ENCODE data around the gene UBAP1.
"Not testable (repeated sequence)": the region's sequence is repeated elsewhere in the genome, so short reads cannot be mapped to it uniquely, and the experiment has no call there.

Gene UBAP1

DNA sequence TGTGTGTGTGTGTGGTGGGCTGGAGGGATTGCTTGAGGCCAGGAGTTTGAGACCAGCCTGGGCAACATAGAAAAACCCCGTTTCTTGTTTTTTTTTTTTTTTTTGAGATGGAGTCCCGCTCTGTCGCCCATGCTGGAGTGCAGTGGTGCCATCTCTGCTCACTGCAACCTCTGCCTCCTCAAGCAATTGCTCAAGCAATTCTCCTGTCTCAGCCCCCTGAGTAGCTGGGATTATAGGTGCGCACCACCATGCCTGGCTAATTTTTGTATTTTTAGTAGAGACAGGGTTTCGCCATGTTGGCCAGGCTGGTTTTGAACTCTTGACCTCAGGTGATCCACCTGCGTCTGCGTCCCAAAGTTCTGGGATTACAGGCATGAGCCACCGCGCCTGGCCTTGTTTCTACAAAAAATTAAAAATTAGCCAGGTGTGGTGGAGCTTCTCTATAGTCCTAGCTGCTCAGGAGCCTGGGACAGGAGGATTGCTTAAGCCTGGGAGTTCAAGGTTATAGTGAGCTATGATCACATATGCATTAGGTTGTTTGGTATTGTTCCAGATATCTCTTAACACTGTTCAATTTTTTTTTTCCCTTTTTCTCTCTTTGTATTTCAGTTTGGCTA is 47.4 kb downstream of the UBAP1 start:
- not testable (repeated sequence) for DNase-seq

DNA sequence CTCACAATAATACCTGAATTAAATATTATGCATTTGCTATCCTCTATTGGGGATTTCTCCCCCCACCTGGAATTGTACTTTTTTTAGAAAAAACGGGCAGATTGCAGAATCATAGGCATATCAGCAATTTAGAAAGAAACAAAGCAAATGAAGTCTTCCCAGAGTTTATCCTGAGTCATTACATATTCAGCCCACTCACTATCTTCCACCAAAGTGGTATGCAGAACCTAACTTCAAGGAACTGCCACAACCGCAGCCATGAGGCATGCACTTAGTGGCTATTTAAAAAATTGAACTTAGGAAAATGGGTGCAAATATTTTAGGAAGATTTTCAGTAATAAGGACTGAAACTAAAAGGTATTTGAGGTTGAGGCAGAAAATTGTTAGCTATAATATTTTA is 48.6 kb downstream of the UBAP1 start:
- no peak for DNase-seq

DNA sequence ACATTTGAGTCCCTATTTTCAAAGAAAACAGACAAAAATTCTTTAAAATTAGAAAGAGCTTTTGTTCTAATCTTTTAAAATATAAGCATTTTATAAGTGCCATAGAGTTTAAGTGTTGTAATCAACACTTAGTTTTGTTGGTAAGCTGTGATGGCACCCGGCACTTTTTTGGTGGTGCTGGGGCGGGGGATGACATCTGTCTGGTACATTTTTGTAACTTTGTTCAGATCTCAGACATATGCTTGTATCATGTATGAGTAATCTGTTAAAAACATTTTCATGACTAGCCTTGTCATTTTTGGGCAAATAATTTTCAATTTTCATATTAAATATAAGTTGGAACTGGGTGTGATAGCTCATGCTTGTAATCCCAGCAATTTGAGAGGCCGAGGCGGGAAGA is 51.7 kb downstream of the UBAP1 start:
- no peak for DNase-seq

DNA sequence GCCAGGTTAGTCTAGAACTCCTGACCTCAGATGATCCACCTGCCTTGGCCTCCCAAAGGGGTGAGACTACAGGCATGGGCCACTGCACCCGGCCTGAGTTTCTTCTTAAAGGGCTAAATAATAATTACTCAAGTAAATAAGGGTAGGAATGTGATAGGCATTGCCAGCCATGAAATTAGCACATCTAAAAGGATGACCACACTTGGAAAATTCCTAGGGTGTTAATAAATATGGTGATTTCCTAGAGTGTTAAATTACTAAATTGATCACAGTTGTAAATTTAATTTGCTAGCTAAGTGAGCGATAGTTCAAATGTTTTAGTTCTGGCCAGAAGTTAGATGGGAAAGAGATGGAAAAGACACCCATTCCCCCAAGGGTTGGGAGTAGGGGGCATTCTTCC is 53.4 kb downstream of the UBAP1 start:
- DNase-seq = no peak

DNA sequence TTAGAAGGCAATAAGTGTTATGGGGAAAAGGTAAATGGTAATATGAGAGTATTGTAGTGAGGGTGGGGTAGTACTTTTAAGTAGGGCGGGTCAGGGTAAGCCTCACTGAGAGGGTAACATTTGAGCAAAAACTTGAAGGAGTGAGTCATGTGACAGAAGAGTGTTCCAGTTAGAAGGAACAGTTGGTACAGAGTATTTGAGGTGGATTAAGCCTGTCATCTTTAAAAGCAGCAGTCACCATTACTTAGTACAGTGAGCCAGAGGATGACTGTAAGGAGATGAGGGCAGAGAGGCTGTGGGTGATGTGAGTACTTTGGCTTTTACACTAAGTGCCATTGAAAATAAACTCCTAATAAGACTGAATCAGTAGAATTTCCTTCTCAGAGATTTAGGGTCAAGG is 54.8 kb downstream of the UBAP1 start:
- no peak for DNase-seq

DNA sequence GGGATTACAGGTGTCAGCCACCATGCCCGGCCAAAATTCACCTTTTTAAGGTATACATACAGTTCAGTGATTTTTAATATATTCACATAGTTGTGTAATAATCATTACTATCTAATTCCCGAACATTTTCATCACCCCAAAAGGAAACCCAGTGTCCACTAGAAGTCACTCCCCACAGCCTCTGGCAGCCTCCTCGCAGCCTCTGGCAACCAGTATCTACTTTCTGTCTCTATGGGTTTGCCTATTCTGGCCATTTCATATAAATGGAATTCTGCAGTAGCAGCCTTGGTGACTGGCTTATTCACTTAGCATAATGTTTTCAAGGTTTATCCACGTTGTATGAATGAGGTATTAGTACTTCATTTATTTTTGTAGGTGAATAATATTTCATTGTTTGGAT is 59.0 kb downstream of the UBAP1 start:
- no peak for DNase-seq

DNA sequence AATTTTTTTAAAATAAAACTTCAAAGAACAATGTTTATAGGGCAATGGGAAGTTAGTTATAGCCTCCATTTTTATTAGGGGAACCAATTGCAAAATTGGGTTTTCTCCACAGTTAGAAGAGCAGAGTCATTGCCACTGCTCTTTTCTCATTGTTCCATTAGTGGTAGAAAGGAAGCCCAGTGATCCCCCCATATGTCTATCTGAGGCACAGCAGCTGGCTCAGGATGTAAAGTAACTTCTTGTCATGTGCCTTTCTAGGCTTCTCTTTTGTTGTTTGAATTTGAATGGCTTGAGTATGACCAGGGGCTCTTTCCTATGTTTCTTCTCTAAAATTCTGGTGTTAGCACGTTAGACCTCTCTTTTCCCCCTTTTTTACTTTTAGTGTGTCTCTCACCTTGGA is 61.2 kb downstream of the UBAP1 start:
- DNase-seq = no peak

DNA sequence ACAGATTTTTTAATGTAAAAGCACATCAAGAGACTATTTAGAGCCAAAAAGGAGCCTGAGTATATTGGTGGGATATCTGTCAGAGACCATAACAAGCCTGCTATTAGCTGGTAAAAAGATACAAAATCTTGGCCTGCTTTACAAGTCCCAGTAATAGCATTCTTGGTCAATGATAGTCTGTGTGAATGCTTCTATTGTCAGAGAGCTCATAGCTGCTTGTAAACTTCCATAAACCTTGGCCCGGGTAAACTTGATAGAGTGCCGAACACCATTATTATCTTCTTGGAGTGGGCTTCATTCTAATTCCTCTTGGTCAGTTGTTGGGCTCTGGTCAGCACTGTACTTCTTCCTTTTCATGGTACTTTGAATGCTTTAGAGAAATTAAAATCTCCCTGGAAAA is 64.0 kb downstream of the UBAP1 start:
- DNase-seq = no peak

DNA sequence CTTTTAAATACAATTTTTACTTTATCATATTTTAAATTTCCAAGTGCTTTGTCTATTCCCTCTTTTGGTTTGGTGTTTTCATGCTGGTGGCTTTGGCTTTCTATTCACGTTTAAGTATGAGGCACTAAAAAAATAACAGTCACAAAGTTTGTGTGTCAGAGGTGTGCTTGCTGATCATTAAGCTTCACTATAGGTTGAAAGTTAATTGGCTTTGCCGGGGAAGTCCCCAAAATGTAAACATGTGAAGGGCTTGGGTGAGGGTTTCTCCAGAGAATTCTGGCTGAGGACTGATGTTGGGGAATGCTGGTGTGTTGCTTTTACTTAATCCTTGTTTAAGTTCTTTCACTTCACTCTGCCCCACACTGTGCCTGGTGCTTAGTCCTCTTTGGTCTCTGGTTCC is 66.4 kb downstream of the UBAP1 start:
- DNase-seq = not testable (repeated sequence)

DNA sequence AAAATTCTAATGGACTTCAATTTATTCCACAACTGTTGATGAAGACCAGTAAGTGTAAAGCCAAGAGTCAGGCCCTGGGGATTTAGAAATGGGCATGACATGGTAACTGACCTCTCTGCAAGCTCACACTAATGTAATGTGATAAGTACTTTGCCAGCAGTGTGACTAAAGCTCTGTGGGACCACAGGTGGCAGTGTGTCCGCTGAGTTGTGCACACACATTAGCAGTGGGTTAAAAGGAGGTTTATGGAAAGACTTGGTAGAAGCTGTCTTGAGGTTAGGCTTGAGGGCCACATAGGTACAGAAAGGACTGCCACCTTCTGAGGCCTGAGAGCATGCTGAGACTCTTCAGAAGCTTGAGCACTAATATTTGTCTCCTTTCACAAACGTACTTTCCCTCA is 67.6 kb downstream of the UBAP1 start:
- no peak for DNase-seq

DNA sequence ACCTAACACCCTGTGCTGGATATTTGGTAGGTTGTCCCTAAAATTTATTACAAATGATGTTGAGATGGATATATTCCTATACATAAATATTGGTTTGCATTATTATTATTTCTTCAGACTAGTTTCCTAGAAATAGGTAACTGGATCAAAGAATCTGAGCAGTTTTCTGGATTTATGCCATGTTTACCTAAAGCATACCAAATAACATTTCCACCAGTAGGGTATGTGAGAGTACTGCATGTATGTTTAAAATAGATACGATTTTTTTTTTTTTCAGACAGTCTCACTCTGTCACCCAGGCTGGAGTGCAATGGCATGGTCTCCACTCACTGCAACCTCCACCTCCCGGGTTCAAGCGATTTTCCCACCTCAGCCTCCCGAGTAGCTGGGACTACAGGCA is 68.9 kb downstream of the UBAP1 start:
- not testable (repeated sequence) for DNase-seq

DNA sequence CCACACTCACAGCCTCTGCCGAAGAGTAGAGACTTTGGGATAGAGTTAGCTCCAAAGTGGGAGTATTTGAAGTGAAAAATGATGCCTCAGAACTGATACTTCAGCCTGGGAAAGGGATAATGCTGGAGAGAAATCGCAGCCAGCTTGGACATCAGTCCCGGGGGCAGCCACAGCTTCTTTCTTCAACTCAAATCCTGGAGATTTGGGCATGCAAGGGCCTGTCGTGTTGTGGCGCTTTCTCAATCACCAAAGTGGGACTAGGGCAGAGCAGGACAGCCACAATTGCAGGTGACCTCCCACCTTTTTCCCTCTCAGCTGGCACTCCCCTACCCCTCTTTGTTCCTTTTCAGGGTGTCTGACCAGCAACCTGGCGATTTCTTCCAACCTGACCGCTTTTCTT is 70.4 kb downstream of the UBAP1 start:
- DNase-seq = no peak

DNA sequence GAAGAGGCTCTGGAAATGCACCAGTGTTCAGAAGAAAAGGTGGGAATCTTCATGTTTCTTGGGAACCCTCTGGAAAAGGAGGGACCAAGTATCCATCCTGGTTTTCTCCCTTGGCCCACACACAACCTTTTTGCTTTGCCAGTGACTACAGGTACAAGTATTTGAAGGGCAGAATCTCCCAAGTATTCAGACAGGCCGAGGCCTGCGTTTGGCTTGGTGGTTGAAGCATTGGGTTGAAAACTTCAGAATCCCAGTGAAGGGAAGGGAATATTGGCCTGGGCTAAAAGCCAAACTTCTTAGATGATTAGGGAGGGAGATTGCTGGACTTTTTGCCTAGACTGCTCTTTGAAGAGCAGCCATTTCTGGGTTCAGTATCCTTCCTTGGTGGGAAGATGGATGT is 71.9 kb downstream of the UBAP1 start:
- no peak for DNase-seq

DNA sequence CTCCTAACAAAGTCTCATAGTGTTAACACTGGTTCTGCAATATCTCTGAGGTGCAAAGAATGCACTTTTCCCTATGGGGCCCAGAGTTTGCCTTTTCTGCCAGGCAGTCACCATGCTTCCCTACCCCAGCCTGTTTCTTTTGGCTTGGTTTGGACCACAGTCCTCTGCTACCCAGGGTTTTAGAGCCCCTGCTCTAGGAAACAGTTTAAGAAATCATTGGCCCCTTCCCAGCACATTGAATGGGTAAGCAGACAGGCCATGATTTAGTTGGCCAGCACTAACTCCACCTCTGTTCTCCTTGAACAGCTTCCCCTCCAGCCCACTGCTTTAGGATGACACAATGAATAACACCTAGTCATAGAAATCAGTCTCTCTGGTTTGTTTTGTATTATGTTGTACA is 73.2 kb downstream of the UBAP1 start:
- DNase-seq = no peak

DNA sequence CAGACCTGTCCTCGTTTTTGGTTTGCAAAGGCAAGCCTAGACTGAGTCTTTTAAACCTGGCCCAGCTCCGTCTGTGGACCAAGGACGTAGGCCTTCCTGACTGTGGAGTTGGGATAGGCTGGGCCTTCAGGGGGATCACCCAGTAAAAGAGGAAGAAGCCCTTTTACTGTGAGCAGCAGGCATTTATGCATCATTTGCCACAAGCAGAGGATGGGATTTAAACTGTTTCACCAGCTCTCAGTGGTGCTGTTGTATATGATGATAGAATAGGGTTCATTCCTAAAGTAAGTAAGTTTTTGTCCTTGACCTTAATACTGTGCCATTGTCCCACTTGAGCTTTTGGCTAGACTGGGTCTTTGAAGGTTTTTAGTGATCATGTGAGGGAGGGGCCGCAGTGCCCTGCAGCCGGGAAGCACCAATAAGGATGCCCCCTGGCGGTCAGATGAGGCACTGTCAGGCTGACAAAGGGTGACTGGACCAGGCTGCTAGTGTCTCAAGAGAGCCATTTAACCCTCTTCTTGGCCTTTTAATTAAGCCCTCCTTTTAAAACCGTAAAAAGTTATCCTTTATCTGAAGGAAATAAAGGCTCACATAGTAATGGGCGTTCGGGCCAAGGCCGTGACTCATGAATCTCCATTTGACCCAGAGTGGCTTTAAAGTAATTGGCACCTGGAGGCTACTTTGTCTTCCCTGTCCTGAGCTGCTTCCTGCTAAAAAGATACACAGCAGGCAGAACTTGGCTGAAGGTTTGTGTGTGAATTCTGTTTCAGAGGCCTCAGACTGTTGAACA is 74.0 kb downstream of the UBAP1 start:
- peak; percentile 54 to 64 for DNase-seq

DNA sequence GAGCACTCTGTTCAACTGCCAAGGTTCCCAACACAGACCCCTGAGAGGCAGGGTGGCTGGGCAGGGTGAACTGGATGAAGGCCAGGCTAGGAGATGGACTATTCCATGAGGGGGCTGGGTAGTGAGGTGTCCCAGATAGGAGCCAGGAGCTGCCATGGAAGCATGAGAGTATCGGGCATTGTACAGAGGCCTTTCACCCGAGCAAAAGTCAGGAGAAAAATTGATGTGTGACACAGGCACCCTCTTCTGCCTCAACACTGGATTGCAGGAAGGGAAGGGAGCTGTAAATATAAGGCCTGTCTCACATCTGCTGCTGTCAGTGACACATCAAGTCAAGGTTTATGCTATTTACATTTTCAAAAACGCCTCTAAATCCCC is 74.6 kb downstream of the UBAP1 start:
- DNase-seq = no peak

DNA sequence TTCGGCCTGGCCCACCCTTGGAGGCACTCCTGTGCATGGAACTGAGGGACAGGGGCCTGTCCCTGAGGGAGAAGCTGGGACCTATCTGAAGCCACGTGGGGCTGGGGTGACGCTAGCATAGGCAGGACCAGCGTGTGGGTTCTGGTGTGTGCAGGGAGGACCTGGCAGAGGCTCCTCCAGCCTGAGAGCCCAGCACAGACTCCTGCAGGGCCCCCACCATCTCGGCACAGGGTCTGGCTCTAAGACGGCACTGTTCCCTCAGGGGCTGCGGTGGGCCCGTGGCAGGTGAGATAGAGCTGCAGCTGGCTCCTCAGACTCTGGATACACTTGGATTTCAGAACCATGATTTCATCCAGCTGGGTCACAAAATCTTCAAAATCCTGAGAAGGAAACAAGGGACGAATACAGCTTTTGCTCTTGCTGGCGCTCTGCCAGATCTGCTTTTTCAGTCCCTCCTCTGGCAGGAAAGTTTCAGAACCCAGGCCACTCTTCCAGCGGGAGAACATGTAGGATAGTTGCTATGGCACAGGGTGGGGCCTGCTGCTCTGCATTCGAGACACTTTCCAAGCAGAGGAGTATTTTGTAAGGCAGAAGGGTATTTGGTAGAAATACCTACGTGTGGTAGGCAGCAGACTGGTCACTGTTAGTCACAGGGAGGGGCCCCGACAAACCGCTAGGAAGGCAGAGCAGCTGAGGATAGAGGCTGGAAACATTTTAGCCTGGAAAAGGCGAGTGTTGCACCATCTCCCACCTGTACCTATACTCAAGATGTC is 75.5 kb downstream of the UBAP1 start:
- DNase-seq = no peak

DNA sequence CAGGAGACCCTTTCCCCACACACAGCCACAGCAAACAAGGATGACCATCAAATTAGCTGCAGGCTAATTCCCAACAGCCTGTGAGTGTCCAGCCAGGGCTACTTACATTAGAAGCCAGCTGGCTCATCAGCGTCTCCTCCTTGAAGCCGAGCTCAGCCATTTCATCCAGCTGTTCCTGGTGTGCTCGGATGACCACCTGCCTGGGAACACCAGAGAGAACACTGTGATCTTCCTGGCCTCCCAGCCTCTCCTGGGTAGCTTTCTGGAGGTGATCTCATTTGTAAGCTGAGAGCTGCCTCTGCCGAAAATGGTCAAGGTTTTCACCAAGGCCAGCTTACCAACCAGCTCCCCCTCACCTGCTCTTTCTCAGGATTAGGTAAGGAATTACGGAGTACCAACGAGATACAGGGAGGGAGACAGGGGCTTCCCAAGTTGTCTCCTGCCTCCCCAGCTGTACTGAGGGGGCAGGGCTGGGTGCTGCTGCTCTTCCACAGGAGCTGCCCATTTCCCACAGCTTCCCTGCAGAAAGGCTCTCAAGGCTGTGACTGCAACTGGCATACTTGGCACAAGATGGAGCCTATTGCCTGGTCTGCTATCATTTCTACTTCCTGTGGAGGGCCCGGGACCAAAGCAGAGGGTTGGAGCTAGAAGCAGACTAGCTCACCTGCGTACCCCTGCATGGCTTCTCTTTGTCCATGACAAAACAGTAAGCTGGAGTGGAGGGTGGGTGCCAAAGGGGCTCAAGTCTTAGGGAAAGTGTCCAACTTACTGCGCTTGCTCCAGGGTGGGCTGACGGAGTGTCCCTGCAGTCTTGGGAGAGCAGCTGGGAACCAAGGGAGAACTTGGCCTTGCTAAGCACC is 76.4 kb downstream of the UBAP1 start:
- no peak for DNase-seq

DNA sequence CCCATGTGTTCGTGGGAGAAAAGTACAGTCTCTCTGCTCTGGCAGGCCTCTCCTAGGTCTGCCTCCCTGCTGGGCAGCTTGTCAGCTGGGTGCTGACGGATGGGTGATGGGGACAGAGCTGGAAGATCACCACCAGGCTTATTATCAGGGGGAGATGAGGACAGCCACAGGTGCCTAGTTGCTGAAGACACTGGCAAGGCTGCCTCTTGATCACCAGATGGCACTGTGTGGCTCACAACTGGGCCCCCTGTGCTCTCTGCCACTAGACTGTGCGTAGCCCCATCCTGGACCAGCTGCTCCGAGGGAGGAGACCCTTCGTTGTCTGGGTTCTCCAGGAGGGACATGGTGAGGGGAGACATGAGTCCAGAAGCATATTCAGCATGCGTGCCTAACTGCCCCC is 77.3 kb downstream of the UBAP1 start:
- no peak for DNase-seq

DNA sequence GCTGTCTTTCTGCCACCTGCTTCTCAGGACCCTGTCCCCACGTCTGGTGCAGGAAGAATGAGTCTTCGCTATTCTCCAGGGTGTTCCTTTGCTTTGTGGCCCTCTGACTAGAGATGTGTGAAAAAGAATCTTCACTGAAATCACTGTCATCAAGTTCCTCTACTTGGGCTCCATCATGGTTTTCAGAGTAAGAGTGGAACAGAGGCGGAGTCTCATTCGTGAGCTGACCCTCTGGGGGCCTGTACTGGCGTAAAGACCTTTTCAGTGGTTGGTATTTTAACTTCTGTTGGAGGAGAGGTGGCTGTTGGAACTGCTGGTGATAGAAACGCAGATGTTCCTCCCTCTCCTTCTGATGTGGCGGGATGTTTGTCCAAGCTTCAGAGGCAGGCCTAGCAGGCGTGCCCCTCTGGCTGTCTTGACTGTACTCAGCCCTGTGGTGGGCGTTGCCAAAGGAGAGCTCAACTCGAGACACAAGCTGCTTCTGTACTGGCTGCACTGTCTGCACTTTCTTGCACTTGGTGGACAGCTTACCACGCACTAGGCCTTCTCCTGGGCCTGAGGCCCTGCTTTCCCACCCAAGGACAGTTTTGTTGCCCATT is 78.2 kb downstream of the UBAP1 start:
- DNase-seq = no peak

DNA sequence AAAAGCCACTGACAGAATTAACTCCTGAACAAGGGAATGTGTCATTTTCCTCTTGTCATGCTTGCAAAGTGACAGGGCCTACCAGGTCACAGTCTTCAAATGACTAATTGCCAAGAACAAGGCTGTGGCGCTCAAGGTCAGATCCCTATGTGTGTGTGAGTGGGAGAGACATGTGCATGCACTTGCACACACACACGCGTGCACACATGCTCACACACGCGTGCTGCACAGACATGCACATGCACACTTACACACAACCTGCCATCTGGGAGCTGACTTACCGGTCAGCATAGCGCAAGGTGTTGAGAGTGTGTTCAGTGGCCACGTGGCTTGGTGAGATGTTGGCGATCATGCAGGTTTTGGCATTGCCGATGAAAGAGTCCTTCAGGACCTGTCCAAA is 80.5 kb downstream of the UBAP1 start:
- no peak for DNase-seq

DNA sequence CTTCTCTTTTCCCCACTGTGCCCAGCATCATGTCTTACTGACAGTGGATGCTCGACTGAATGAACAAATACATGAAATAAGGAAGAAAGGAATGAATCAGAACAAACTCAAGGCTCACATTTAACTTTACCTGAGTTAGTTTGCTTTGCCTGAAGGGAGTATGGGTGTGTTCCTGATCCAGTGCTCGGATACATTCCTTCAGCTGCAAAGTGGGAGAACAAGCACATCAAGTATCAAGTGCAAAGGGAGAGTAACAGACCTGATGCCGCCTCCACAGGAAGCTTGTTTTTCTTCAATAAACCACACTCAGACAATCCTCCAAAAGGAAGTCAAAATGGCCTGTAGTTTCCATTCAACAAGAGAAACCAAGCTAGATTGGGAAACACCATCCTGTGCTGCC is 84.1 kb downstream of the UBAP1 start:
- no peak for DNase-seq

DNA sequence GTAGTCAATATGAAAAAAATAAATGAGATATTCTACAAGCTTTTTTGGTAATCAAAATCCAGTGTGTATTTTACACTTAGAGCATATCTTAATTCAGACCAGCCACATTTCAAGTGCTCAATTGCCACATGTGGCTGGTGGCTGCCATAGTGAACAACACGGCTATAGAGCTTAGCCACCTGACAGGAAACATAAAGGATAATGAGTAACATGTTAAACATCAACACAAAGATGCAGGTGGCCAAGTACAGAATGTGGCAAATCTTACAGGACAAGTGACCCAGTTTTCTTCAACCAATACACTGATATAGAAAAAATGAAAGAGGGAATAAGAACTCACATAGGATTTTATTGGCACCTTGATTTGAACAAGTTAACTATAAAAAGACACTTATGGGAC is 88.8 kb downstream of the UBAP1 start:
- no peak for DNase-seq
